HepG2 (cell line): ENCODE data around the gene NCAPD2. TPM values are rescaled to one million over a fixed set of nuclear protein-coding genes. Genes with fewer than 3 reads are reported as not detected.

Experiments
- ATAC-seq: fragments of 200-7000 bp; cut with Tn5 transposase; 3 replicates; pipeline ENCODE4 v1.9.1; 2020; ENCODE audit warnings: mild to moderate bottlenecking, moderate library complexity
- BruUV-seq: library from RNA; stranded (reverse); fragments of 400-500 nt; replicated peaks from 2 replicates; lab custom pipeline; 2021; lab: Mats Ljungman, UMichigan
- CTCF ChIA-PET: fragments of 300-600 bp; formaldehyde crosslinking; extraction: SDS; loops from one replicate; lab custom pipeline; 2021; ENCODE audit warnings: low total read pairs, inconsistent platforms, low intra/inter-chr PET ratio; lab: Yijun Ruan, JAX
- POLR2A ChIA-PET: fragments of 350-600 bp; sonication (Branson Sonifier 250); formaldehyde crosslinking; loops from one replicate; lab custom pipeline; 2020; ENCODE audit warnings: antibody characterized with exemption, inconsistent platforms; lab: Yijun Ruan, JAX
- DNase-seq: peaks from one replicate; pipeline ENCODE4 v3.0.0-alpha.2; 2015; ENCODE audit warnings: low spot score
- FAIRE-seq: peaks from 3 replicates; lab custom pipeline; 2011; peaks lifted over from hg19 to GRCh38; lab: Jason Lieb, UNC
- H2AFZ ChIP-seq: one replicate; pipeline ENCODE4 v1.6.1; 2011; ENCODE audit warnings: low read length, inconsistent platforms
- H3K27ac ChIP-seq: fragments of 300-600 bp; 3 replicates; pipeline ENCODE4 v1.8.0; 2011; ENCODE audit warnings: mixed run types, mild to moderate bottlenecking, mixed read lengths, low read length, inconsistent platforms; ENCODE audit not compliant: insufficient read depth; ENCODE audit errors: extremely low read length
- H3K27me3 ChIP-seq, 2 experiments: fragments of 200-600 bp in 1 of 2; 2 replicates in 1 of 2; 3 replicates in 1 of 2; pipeline versions ENCODE4 v1.6.0 to v1.8.0; 2011; ENCODE audit warnings: low read length in 2 of 2, mild to moderate bottlenecking in 2 of 2, moderate library complexity in 2 of 2, inconsistent platforms in 1 of 2; ENCODE audit not compliant: insufficient read depth in 2 of 2, control insufficient read depth in 1 of 2
- H3K36me3 ChIP-seq, 2 experiments: fragments of 200-600 bp in 1 of 2; replicated peaks in 1 of 2; 2 replicates in 1 of 2; 3 replicates in 1 of 2; pipeline versions ENCODE4 v1.5.1 to v1.8.0; 2011; ENCODE audit warnings: low read length in 2 of 2, inconsistent platforms in 1 of 2; ENCODE audit not compliant: insufficient read depth in 2 of 2, control insufficient read depth in 1 of 2
- H3K4me1 ChIP-seq: 2 replicates; pipeline ENCODE4 v1.5.1; 2012; ENCODE audit warnings: low read length, inconsistent platforms; ENCODE audit not compliant: insufficient read depth
- H3K4me2 ChIP-seq: 2 replicates; pipeline ENCODE4 v1.6.0; 2011; ENCODE audit warnings: low read depth, low read length, inconsistent platforms
- H3K4me3 ChIP-seq, 3 experiments: fragments of 200-600 bp in 1 of 3; sonication (generic), shearing (Covaris generic) in 1 of 3; replicated peaks in 1 of 3; 2 replicates each; pipeline ENCODE4 v1.5.1; 2011 to 2016; ENCODE audit warnings: low read length in 3 of 3, inconsistent platforms in 2 of 3, low read depth in 2 of 3, mild to moderate bottlenecking in 2 of 3, control low read depth in 1 of 3, mixed read lengths in 1 of 3; ENCODE audit not compliant: insufficient read depth in 1 of 3
- H3K79me2 ChIP-seq: one replicate; pipeline ENCODE4 v1.6.1; 2011; ENCODE audit warnings: low read length, inconsistent platforms; ENCODE audit not compliant: insufficient read depth
- H3K9ac ChIP-seq: 2 replicates; pipeline ENCODE4 v1.6.0; 2011; ENCODE audit warnings: mild to moderate bottlenecking, low read depth, low read length, inconsistent platforms; ENCODE audit not compliant: insufficient read depth
- H3K9me3 ChIP-seq: 2 replicates; pipeline ENCODE4 v1.5.1; 2012; ENCODE audit warnings: mild to moderate bottlenecking, low read length
- H4K20me1 ChIP-seq: 2 replicates; pipeline ENCODE4 v1.6.0; 2011; ENCODE audit warnings: inconsistent platforms, mild to moderate bottlenecking, low read length, moderate library complexity; ENCODE audit not compliant: insufficient read depth
- AGO1 ChIP-seq: fragments of 200-400 bp; formaldehyde crosslinking; IDR thresholded peaks from 2 replicates; pipeline ENCODE4 v1.6.1; 2017; ENCODE audit warnings: mild to moderate bottlenecking, low read depth, low read length, moderate library complexity; ENCODE audit not compliant: poor library complexity, severe bottlenecking
- ETV5 ChIP-seq: IDR thresholded peaks from 2 replicates; pipeline ENCODE4 v1.6.1; 2018; ENCODE audit warnings: missing biosample characterization, missing genetic modification reagents, inconsistent platforms, borderline replicate concordance
- GATAD2A ChIP-seq: IDR thresholded peaks from 2 replicates; pipeline ENCODE4 v1.6.1; 2016
- GMEB1 ChIP-seq: sonication (generic); formaldehyde crosslinking; IDR thresholded peaks from 2 replicates; pipeline ENCODE4 v1.5.1; 2020; ENCODE audit warnings: missing genetic modification reagents, mild to moderate bottlenecking, borderline replicate concordance
- NCOA5 ChIP-seq: sonication (generic); formaldehyde crosslinking; IDR thresholded peaks from 2 replicates; pipeline ENCODE4 v1.4.0; 2020; ENCODE audit warnings: missing genetic modification reagents
- NFE2L2 ChIP-seq: fragments of 150-350 bp; IDR thresholded peaks from 2 replicates; pipeline ENCODE4 v1.6.1; 2014; ENCODE audit warnings: low read length
- ZBTB42 ChIP-seq: sonication (generic); formaldehyde crosslinking; IDR thresholded peaks from 2 replicates; pipeline ENCODE4 v1.5.0; 2020; ENCODE audit warnings: mild to moderate bottlenecking, missing genetic modification reagents
- ZNF333 ChIP-seq: sonication (generic); formaldehyde crosslinking; IDR thresholded peaks from 2 replicates; pipeline ENCODE4 v1.4.0; 2020; ENCODE audit warnings: mild to moderate bottlenecking, missing genetic modification reagents, borderline replicate concordance
- ZNF382 ChIP-seq: sonication (generic); formaldehyde crosslinking; IDR thresholded peaks from 2 replicates; pipeline ENCODE4 v1.5.0; 2020; ENCODE audit warnings: missing genetic modification reagents, mild to moderate bottlenecking, borderline replicate concordance
- ZNF766 ChIP-seq: sonication (generic); formaldehyde crosslinking; IDR thresholded peaks from 2 replicates; pipeline ENCODE4 v1.5.0; 2020; ENCODE audit warnings: missing genetic modification reagents, borderline replicate concordance
- WGBS: methylation state at CpG from one replicate; pipeline ENCODE4 v1.1.6; 2017; ENCODE audit warnings: low lambda C conversion rate; 5-methylcytosine and 5-hydroxymethylcytosine counted together
- in situ Hi-C: cut with HindIII; loops from 2 replicates; pipeline ENCODE4 v1.10.0; 2017; ENCODE audit warnings: low pct_unique_long_range_greater_than_20kb; ENCODE audit not compliant: extremely low pct_ligation_motif_present
- intact Hi-C: fragments of 100-400 bp; cut with micrococcal nuclease; formaldehyde crosslinking; loops from one replicate; pipeline ENCODE4 v1.10.0; 2022; ENCODE audit not compliant: unreplicated experiment
- polyA plus RNA-seq, 8 experiments: library from polyadenylated mRNA; depleted of rRNA in 3 of 8; stranded (reverse) in 7 of 8; unstranded in 1 of 8; fragments of >200 nt; fragmentation: Illumina TruSeq in 4 of 8; extraction: Trizol in 4 of 8; gene quantifications; 2 replicates each; pipeline versions ENCODE4 v1.2.1 to v1.2.3, GENCODE V29; 2011 to 2016; ENCODE audit warnings: low read depth in 4 of 8, missing spikeins in 1 of 8, mixed read lengths in 1 of 8; ENCODE audit not compliant: insufficient read depth in 1 of 8
- total RNA-seq, 5 experiments: library from RNA; depleted of rRNA; stranded (reverse); fragments of >200 nt; fragmentation: Illumina TruSeq; extraction: Trizol; gene quantifications; 2 replicates each; pipeline ENCODE4 v1.2.3, GENCODE V29; 2016; ENCODE audit warnings: low read depth in 1 of 5
- TF ChIP-seq, protein P1 (sequence below): IDR thresholded peaks from 2 replicates; pipeline ENCODE4 v1.6.1; 2016
- TF ChIP-seq, protein P2 (sequence below): sonication (generic); formaldehyde crosslinking; IDR thresholded peaks from 2 replicates; pipeline ENCODE4 v1.4.0; 2020; ENCODE audit warnings: mild to moderate bottlenecking, missing genetic modification reagents, borderline replicate concordance
- TF ChIP-seq, protein P3 (sequence below): sonication (generic); formaldehyde crosslinking; IDR thresholded peaks from 2 replicates; pipeline ENCODE4 v1.4.0; 2020; ENCODE audit warnings: missing genetic modification reagents, mild to moderate bottlenecking, borderline replicate concordance

NCAPD2 gene
- total and polyA plus RNA-seq, 2 of the 13 experiments (the other 11 are each of a cell fraction or from before 2014, with no cell fraction given), result 51.1 to 65.6 TPM

DNA sequence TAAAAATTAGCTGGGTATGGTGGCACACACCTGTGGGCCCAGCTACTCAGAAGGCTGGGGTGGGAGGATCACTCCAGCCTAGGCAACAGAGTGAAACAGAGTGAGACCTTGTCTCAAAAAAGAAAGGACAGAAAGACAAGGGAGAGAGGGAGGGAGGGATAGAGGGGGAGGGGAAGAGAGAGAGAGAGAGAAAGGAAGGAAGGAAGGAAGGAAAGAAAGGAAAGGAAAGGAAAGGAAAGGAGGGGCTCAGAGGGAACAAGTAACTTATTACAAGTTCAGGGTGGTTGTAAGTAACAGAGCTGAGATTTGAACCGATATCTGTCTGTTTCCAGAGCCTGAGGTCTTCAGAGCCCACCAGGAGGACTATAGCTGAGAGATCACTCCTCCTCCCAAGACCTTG, 53.7 kb downstream of the NCAPD2 start:
- BruUV-seq, result no TSS peak
- H3K27ac ChIP-seq, result no peak overlapping the region
- H4K20me1 ChIP-seq, result no peaks in the 10 kb centered on the region
- no peak for DNase-seq
- in situ Hi-C loops (no loop called here), intact Hi-C loops (no loop called here)
- H3K9me3 ChIP-seq, result no peaks in the 10 kb centered on the region
- no peaks in the 10 kb centered on the region for H3K27me3 ChIP-seq
- no peak overlapping the region for H2AFZ ChIP-seq
- ATAC-seq, result no peak
- POLR2A ChIA-PET, result no interaction called here
- peaks cover 27% of the 10 kb centered on the region for H3K4me1 ChIP-seq
- WGBS, result 91% methylated on average over 1 of the region's 1 CpG
- TF ChIP-seq, protein P1, sequence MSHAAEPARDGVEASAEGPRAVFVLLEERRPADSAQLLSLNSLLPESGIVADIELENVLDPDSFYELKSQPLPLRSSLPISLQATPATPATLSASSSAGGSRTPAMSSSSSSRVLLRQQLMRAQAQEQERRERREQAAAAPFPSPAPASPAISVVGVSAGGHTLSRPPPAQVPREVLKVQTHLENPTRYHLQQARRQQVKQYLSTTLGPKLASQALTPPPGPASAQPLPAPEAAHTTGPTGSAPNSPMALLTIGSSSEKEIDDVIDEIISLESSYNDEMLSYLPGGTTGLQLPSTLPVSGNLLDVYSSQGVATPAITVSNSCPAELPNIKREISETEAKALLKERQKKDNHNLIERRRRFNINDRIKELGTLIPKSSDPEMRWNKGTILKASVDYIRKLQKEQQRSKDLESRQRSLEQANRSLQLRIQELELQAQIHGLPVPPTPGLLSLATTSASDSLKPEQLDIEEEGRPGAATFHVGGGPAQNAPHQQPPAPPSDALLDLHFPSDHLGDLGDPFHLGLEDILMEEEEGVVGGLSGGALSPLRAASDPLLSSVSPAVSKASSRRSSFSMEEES (CRISPR knock-in tag), result no peak
- TF ChIP-seq ZNF766, result no peak
- TF ChIP-seq ETV5, result no peak
- TF ChIP-seq ZNF382, result no peak
- TF ChIP-seq NFE2L2, result no peak
- no peak for TF ChIP-seq ZNF333 (CRISPR knock-in tag)
- no peak for TF ChIP-seq GATAD2A (CRISPR knock-in tag)
- TF ChIP-seq ZBTB42 (CRISPR knock-in tag), result no peak
- no peak for TF ChIP-seq GMEB1 (CRISPR knock-in tag)
- TF ChIP-seq, protein P2, sequence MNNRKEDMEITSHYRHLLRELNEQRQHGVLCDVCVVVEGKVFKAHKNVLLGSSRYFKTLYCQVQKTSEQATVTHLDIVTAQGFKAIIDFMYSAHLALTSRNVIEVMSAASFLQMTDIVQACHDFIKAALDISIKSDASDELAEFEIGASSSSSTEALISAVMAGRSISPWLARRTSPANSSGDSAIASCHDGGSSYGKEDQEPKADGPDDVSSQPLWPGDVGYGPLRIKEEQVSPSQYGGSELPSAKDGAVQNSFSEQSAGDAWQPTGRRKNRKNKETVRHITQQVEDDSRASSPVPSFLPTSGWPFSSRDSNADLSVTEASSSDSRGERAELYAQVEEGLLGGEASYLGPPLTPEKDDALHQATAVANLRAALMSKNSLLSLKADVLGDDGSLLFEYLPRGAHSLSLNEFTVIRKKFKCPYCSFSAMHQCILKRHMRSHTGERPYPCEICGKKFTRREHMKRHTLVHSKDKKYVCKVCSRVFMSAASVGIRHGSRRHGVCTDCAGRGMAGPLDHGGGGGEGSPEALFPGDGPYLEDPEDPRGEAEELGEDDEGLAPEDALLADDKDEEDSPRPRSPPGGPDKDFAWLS, result no peak
- no peak for TF ChIP-seq NCOA5 (CRISPR knock-in tag)
- TF ChIP-seq, protein P3, sequence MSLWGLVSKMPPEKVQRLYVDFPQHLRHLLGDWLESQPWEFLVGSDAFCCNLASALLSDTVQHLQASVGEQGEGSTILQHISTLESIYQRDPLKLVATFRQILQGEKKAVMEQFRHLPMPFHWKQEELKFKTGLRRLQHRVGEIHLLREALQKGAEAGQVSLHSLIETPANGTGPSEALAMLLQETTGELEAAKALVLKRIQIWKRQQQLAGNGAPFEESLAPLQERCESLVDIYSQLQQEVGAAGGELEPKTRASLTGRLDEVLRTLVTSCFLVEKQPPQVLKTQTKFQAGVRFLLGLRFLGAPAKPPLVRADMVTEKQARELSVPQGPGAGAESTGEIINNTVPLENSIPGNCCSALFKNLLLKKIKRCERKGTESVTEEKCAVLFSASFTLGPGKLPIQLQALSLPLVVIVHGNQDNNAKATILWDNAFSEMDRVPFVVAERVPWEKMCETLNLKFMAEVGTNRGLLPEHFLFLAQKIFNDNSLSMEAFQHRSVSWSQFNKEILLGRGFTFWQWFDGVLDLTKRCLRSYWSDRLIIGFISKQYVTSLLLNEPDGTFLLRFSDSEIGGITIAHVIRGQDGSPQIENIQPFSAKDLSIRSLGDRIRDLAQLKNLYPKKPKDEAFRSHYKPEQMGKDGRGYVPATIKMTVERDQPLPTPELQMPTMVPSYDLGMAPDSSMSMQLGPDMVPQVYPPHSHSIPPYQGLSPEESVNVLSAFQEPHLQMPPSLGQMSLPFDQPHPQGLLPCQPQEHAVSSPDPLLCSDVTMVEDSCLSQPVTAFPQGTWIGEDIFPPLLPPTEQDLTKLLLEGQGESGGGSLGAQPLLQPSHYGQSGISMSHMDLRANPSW (CRISPR knock-in tag), result no peak
- TF ChIP-seq AGO1, result no peak
- TF ChIP-seq, all 625 proteins: peak for 0
- H3K4me3 ChIP-seq, result no peak overlapping the region
- peaks cover 23 to 60% of the 10 kb centered on the region in 2 experiments; a peak in 4 of 5 replicates for H3K36me3 ChIP-seq
- H3K4me2 ChIP-seq, result no peak overlapping the region
- no peak overlapping the region for H3K9ac ChIP-seq
- FAIRE-seq, result no peak
- peaks cover 16% of the 10 kb centered on the region for H3K79me2 ChIP-seq
- CTCF ChIA-PET, result no interaction called here
